Endothelial cell of umbilical vein (primary cell): Measurements from ENCODE around the gene HID1. TPM values are rescaled to one million over a fixed set of nuclear protein-coding genes. Genes with fewer than 3 reads are reported as not detected.

Experiments used
- BruUV-seq: library from RNA; stranded (reverse); fragments of 400-500 nt; replicated peaks from 2 replicates; lab custom pipeline; 2021; lab: Mats Ljungman, UMichigan
- CTCF ChIA-PET: fragments of 300-600, 350-600 bp; sonication (Branson Sonifier 250); formaldehyde crosslinking; loops from one replicate; lab custom pipeline; 2021; ENCODE audit warnings: antibody characterized with exemption, inconsistent platforms; lab: Charles Lee
- POLR2A ChIA-PET: fragments of 300-600, 350-600 bp; sonication (Branson Sonifier 250); formaldehyde crosslinking; loops from one replicate; lab custom pipeline; 2021; ENCODE audit warnings: antibody characterized with exemption, inconsistent platforms; lab: Charles Lee
- DNase-seq: peaks from one replicate; pipeline ENCODE4 v3.0.0-alpha.2; 2011; ENCODE audit warnings: low read depth, low spot score
- FAIRE-seq: peaks from 2 replicates; lab custom pipeline; 2011; peaks lifted over from hg19 to GRCh38; lab: Jason Lieb, UNC
- H2AFZ ChIP-seq: 2 replicates; pipeline ENCODE4 v1.6.0; 2012; ENCODE audit warnings: low read depth, low read length, control low read depth, inconsistent platforms
- H3K27ac ChIP-seq: 2 replicates; pipeline ENCODE4 v1.5.1; 2011; ENCODE audit warnings: low read depth, mild to moderate bottlenecking, control low read depth, low read length, moderate library complexity; ENCODE audit not compliant: insufficient read depth
- H3K27me3 ChIP-seq, 2 experiments: 2 replicates each; pipeline versions ENCODE4 v1.6.0 to v1.6.1; 2011; ENCODE audit warnings: low read length in 2 of 2, mixed read lengths in 1 of 2; ENCODE audit not compliant: control insufficient read depth in 2 of 2, insufficient read depth in 2 of 2
- H3K36me3 ChIP-seq, 2 experiments: 2 replicates in 1 of 2; 3 replicates in 1 of 2; pipeline ENCODE4 v1.5.1; 2011; ENCODE audit warnings: low read length in 2 of 2, mild to moderate bottlenecking in 1 of 2, moderate library complexity in 1 of 2; ENCODE audit not compliant: control insufficient read depth in 2 of 2, insufficient read depth in 2 of 2; ENCODE audit errors: extremely low read depth in 1 of 2
- H3K4me1 ChIP-seq: 3 replicates; pipeline ENCODE4 v1.5.1; 2011; ENCODE audit warnings: mild to moderate bottlenecking, low read length; ENCODE audit not compliant: control insufficient read depth, insufficient read depth; ENCODE audit errors: extremely low read depth
- H3K4me2 ChIP-seq: 2 replicates; pipeline ENCODE4 v1.6.1; 2011; ENCODE audit warnings: low read length, control low read depth, mixed read lengths; ENCODE audit not compliant: insufficient read depth
- H3K4me3 ChIP-seq, 3 experiments: fragments of 200-600 bp in 1 of 3; sonication (generic), shearing (Covaris generic) in 1 of 3; replicated peaks in 1 of 3; 2 replicates each; pipeline ENCODE4 v1.5.1; 2011 to 2016; ENCODE audit warnings: control low read depth in 3 of 3, low read length in 3 of 3, mild to moderate bottlenecking in 2 of 3, inconsistent platforms in 1 of 3, low read depth in 1 of 3, moderate library complexity in 1 of 3; ENCODE audit not compliant: insufficient read depth in 1 of 3
- H3K79me2 ChIP-seq: 2 replicates; pipeline ENCODE4 v1.6.0; 2012; ENCODE audit warnings: low read length, inconsistent platforms; ENCODE audit not compliant: control insufficient read depth, insufficient read depth
- H3K9ac ChIP-seq: replicated peaks from 2 replicates; pipeline ENCODE3; 2011; ENCODE audit warnings: low read length, control low read depth; ENCODE audit not compliant: insufficient read depth; ENCODE audit errors: extremely low read depth
- H3K9me1 ChIP-seq: replicated peaks from 3 replicates; pipeline ENCODE4 v1.6.0; 2011; ENCODE audit warnings: mild to moderate bottlenecking, low read length; ENCODE audit not compliant: control insufficient read depth, insufficient read depth; ENCODE audit errors: extremely low read depth
- H3K9me3 ChIP-seq: replicated peaks from 2 replicates; pipeline ENCODE4 v1.5.1; 2012; ENCODE audit warnings: low read length, inconsistent platforms; ENCODE audit not compliant: control insufficient read depth, insufficient read depth
- H4K20me1 ChIP-seq: replicated peaks from 2 replicates; pipeline ENCODE3; 2011; ENCODE audit warnings: mild to moderate bottlenecking, low read length; ENCODE audit not compliant: control insufficient read depth, insufficient read depth; ENCODE audit errors: extremely low read depth
- CTCF ChIP-seq, 2 donors: IDR thresholded peaks; 1 replicate in 1 of 2; 2 replicates in 1 of 2; pipeline ENCODE4 v1.5.1; 2011; ENCODE audit warnings: low read length in 2 of 2, mild to moderate bottlenecking in 2 of 2, moderate library complexity in 2 of 2, control low read depth in 1 of 2, inconsistent platforms in 1 of 2, low read depth in 1 of 2; ENCODE audit not compliant: insufficient read depth in 1 of 2; ENCODE audit errors: extremely low read depth in 1 of 2
- EZH2 ChIP-seq: IDR thresholded peaks from 2 replicates; pipeline ENCODE4 v1.6.1; 2012; ENCODE audit warnings: borderline replicate concordance, low read depth, mild to moderate bottlenecking, moderate library complexity, low read length, inconsistent platforms; ENCODE audit not compliant: severe bottlenecking
- FOS ChIP-seq: IDR thresholded peaks from 2 replicates; pipeline ENCODE4 v1.6.1; 2011; ENCODE audit warnings: mild to moderate bottlenecking, low read length, moderate library complexity, borderline replicate concordance; ENCODE audit not compliant: insufficient read depth
- JUN ChIP-seq: IDR thresholded peaks from 2 replicates; pipeline ENCODE4 v1.6.1; 2011; ENCODE audit warnings: borderline replicate concordance, low read depth; ENCODE audit not compliant: insufficient read length, insufficient read depth
- MYC ChIP-seq: IDR thresholded peaks from one replicate; pipeline ENCODE4 v1.6.1; 2011; ENCODE audit warnings: mild to moderate bottlenecking, low read depth, low read length
- dilution Hi-C: fragments of 300-500 bp; cut with MboI; formaldehyde crosslinking; loops from one replicate; pipeline ENCODE4 v1.15.0; 2019; ENCODE audit warnings: low sequenced_read_pairs; ENCODE audit not compliant: extremely low pct_ligation_motif_present
- intact Hi-C: fragments of 100-400 bp; cut with micrococcal nuclease; formaldehyde crosslinking; loops from one replicate; pipeline ENCODE4 v1.10.0; 2022
- polyA plus RNA-seq, 4 experiments: library from polyadenylated mRNA; depleted of rRNA in 3 of 4; stranded (reverse) in 3 of 4; unstranded in 1 of 4; fragments of >200 nt; gene quantifications; 2 replicates each; pipeline versions ENCODE4 v1.2.1 to v1.2.3, GENCODE V29; 2011 to 2012; ENCODE audit warnings: missing spikeins in 1 of 4
- total RNA-seq: library from RNA; stranded (reverse); gene quantifications from 2 replicates; pipeline ENCODE4 v1.2.3, GENCODE V29; 2021

Gene HID1
- total and polyA plus RNA-seq, 2 donors (not counting 3 experiments of a cell fraction or from before 2014, with no cell fraction given) = 41.4 to 53.3 TPM

DNA sequence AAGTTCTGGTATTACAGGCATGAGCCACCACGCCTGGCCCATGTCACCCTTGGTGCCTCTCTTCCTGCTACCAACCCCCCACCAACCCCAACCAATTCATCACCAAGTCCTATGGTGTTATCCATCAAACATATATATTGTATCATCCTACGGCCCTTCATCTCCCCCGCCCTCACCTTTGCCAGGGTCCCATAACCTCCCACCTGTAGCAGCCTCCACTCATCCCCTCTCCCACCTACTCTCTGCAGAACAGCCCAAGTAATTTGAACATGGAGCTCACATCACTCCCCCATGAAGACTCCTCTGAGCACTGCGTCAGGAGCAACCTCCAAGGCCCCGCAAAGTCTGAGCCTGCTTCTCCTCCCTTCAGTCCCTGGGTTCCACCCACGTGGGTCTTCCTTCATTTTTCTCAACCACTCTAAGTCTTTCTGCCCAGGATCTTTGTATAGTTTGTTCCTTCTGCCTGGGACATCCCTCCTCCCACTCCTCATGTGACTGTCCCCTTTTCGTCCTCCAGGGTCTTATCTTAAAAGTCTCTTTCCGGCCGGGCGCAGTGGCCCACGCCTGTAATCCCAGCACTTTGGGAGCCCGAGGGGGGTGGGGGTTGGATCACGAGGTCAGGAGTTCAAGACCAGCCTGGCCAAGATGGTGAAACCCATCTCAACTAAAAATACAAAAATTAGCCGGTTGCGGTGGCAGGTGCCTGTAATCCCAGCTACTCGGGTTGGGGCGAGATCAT lies 7.0 kb upstream of the HID1 start:
- H3K4me2 ChIP-seq = no peak overlapping the region
- intact Hi-C loops (no loop called here), dilution Hi-C loops (no loop called here)
- no peak overlapping the region for H2AFZ ChIP-seq
- FAIRE-seq (no peak), DNase-seq (no peak)
- TF ChIP-seq MYC (no peak), CTCF (IDR thresholded peaks at IDR 0.05; ENCODE audit: extremely low read depth in 1 of 2, insufficient read depth in 1 of 2, low read depth in 1 of 2, low read length in 2 of 2) (no peak), FOS (no peak), EZH2 (no peak), JUN (no peak)
- H3K27ac ChIP-seq = no peak overlapping the region
- peaks cover 0 to 3% of the 10 kb centered on the region in 2 experiments for H3K27me3 ChIP-seq
- ChIA-PET CTCF (interaction anchor here (0.8 to 1.6 kb wide), 3 partner anchors 16 to 33 kb away, joined by 3 to 7 read pairs (median 6); partner anchors contain the start of gene MRPL58), POLR2A (no interaction called here)
- no peaks in the 10 kb centered on the region for H4K20me1 ChIP-seq
- no TSS peak for BruUV-seq
- H3K79me2 ChIP-seq = no peaks in the 10 kb centered on the region
- H3K9me1 ChIP-seq = no peaks in the 10 kb centered on the region
- peaks cover 11% of the 10 kb centered on the region for H3K4me1 ChIP-seq
- no peaks in the 10 kb centered on the region for H3K9me3 ChIP-seq
- H3K9ac ChIP-seq = no peak overlapping the region
- no peaks in the 10 kb centered on the region for H3K36me3 ChIP-seq
- no peak overlapping the region for H3K4me3 ChIP-seq
